T-helper 1 cell treated with Interleukin-12 subunit alpha and Interleukin-12 subunit beta and Interleukin-4 antibody, amounts not matched to agents 30 ng/mL and 1 ng/mL, for 36 hours (primary cell): ENCODE measurements around the gene HHAT. TPM values are rescaled to one million over a fixed set of nuclear protein-coding genes. Genes with fewer than 3 reads are reported as not detected.
"Not testable (repeated sequence)": the region's sequence is repeated elsewhere in the genome, so short reads cannot be mapped to it uniquely, and the experiment has no call there.

Source experiments
- intact Hi-C: fragments of 100-400 bp; cut with micrococcal nuclease; formaldehyde crosslinking; loops from one replicate; pipeline ENCODE4 v1.15.1; 2024
- total RNA-seq: library from RNA; stranded (reverse); gene quantifications from 2 replicates; pipeline ENCODE4 v1.2.3, GENCODE V29; 2022

HHAT gene
- total RNA-seq, 1 donor from 2014 or later: 1.1 TPM

GRCh38 chr1:210384625-210385024 is 55.9 kb downstream of the HHAT start:
- intact Hi-C loops: no loop called here

GRCh38 chr1:210385228-210385627 is 56.5 kb downstream of the HHAT start:
- intact Hi-C loops: no loop called here

GRCh38 chr1:210394281-210394821 is 65.6 kb downstream of the HHAT start:
- intact Hi-C loops: no loop called here

GRCh38 chr1:210396541-210396940 is 67.8 kb downstream of the HHAT start:
- intact Hi-C loops: no loop called here

- intact Hi-C loops: no loop called here
Observed at GRCh38 chr1:210397252-210397651, 68.5 kb downstream of the HHAT start.

- intact Hi-C loops: no loop called here
Observed at GRCh38 chr1:210397681-210398080, 69.0 kb downstream of the HHAT start.

- intact Hi-C loops: no loop called here
Observed at GRCh38 chr1:210398466-210398865, 69.8 kb downstream of the HHAT start.

- intact Hi-C loops: loop anchor here (1.0 to 5.0 kb wide), 7 partner anchors 26 to 572 kb away; no protein-coding TSS in a partner anchor
Observed at GRCh38 chr1:210400043-210400840, 71.5 kb downstream of the HHAT start.

GRCh38 chr1:210402560-210402959 is 73.9 kb downstream of the HHAT start:
- intact Hi-C loops: loop anchor here (5.0 kb wide), 1 partner anchor 90 kb away; no protein-coding TSS in a partner anchor

- intact Hi-C loops: no loop called here
Observed at GRCh38 chr1:210405316-210405715, 76.6 kb downstream of the HHAT start.

GRCh38 chr1:210406341-210406740 is 77.6 kb downstream of the HHAT start:
- intact Hi-C loops: not testable (repeated sequence)

GRCh38 chr1:210407207-210407886 is 78.6 kb downstream of the HHAT start:
- intact Hi-C loops: loop anchor here (1.0 kb wide), 7 partner anchors 39 to 1248 kb away; no protein-coding TSS in a partner anchor

GRCh38 chr1:210407887-210408252 is 79.2 kb downstream of the HHAT start:
- intact Hi-C loops: loop anchor here (1.0 kb wide), 7 partner anchors 38 to 1247 kb away; no protein-coding TSS in a partner anchor

GRCh38 chr1:210412240-210412639 is 83.5 kb downstream of the HHAT start:
- intact Hi-C loops: no loop called here

- intact Hi-C loops: no loop called here
Observed at GRCh38 chr1:210413951-210414350, 85.2 kb downstream of the HHAT start.

- intact Hi-C loops: no loop called here
Observed at GRCh38 chr1:210415846-210416448, 87.2 kb downstream of the HHAT start.

GRCh38 chr1:210416681-210417080 is 88.0 kb downstream of the HHAT start:
- intact Hi-C loops: no loop called here

GRCh38 chr1:210417881-210418280 is 89.2 kb downstream of the HHAT start:
- intact Hi-C loops: no loop called here

- intact Hi-C loops: no loop called here
Observed at GRCh38 chr1:210418863-210419650, 90.4 kb downstream of the HHAT start.

GRCh38 chr1:210426696-210427095 is 98.0 kb downstream of the HHAT start:
- intact Hi-C loops: not testable (repeated sequence)

GRCh38 chr1:210428696-210429095 is 100.0 kb downstream of the HHAT start:
- intact Hi-C loops: no loop called here
